HepG2 (cell line): ENCODE data around the gene ADI1. TPM values are rescaled to one million over a fixed set of nuclear protein-coding genes. Genes with fewer than 3 reads are reported as not detected.

Source experiments
- FOSL1 ChIP-seq: sonication (generic); formaldehyde crosslinking; IDR thresholded peaks from 2 replicates; pipeline ENCODE4 v1.9.0; 2021; ENCODE audit warnings: missing genetic modification reagents, borderline replicate concordance
- HNF4A ChIP-seq: sonication (generic); formaldehyde crosslinking; IDR thresholded peaks from 2 replicates; pipeline ENCODE4 v1.4.0; 2020; ENCODE audit warnings: missing genetic modification reagents
- NFKBIZ ChIP-seq: IDR thresholded peaks from 2 replicates; pipeline ENCODE4 v1.6.1; 2018; ENCODE audit warnings: missing genetic modification reagents, missing compliant biosample characterization
- NR2F6 ChIP-seq, 2 experiments: IDR thresholded peaks; 2 replicates each; pipeline ENCODE4 v1.6.1; 2016; ENCODE audit warnings: antibody characterized with exemption in 1 of 2, mild to moderate bottlenecking in 1 of 2
- PITX1 ChIP-seq: sonication (generic); formaldehyde crosslinking; IDR thresholded peaks from 2 replicates; pipeline ENCODE4 v1.5.1; 2020; ENCODE audit warnings: mild to moderate bottlenecking, missing genetic modification reagents
- POGZ ChIP-seq: sonication (generic); formaldehyde crosslinking; IDR thresholded peaks from 2 replicates; pipeline ENCODE4 v1.4.0; 2020; ENCODE audit warnings: mild to moderate bottlenecking, missing genetic modification reagents
- PPARG ChIP-seq: conservative IDR thresholded peaks from 2 replicates; pipeline ENCODE4 v1.6.1; 2016; ENCODE audit warnings: missing biosample characterization, missing genetic modification reagents
- RXRB ChIP-seq: IDR thresholded peaks from 2 replicates; pipeline ENCODE4 v1.6.1; 2016; ENCODE audit warnings: borderline replicate concordance, missing genetic modification reagents, missing compliant biosample characterization
- SAP130 ChIP-seq: IDR thresholded peaks from 2 replicates; pipeline ENCODE4 v1.6.1; 2016; ENCODE audit warnings: low read depth
- SIX1 ChIP-seq: sonication (generic); formaldehyde crosslinking; IDR thresholded peaks from 2 replicates; pipeline ENCODE4 v1.4.0; 2020; ENCODE audit warnings: missing genetic modification reagents, borderline replicate concordance
- SOX5 ChIP-seq: IDR thresholded peaks from 2 replicates; pipeline ENCODE4 v1.6.1; 2016; ENCODE audit warnings: borderline replicate concordance
- ZNF292 ChIP-seq: sonication (generic); formaldehyde crosslinking; IDR thresholded peaks from 2 replicates; pipeline ENCODE4 v1.8.1; 2022; ENCODE audit warnings: mild to moderate bottlenecking, low read depth, missing genetic modification reagents, borderline replicate concordance
- polyA plus RNA-seq, 8 experiments: library from polyadenylated mRNA; depleted of rRNA in 3 of 8; stranded (reverse) in 7 of 8; unstranded in 1 of 8; fragments of >200 nt; fragmentation: Illumina TruSeq in 4 of 8; extraction: Trizol in 4 of 8; gene quantifications; 2 replicates each; pipeline versions ENCODE4 v1.2.1 to v1.2.3, GENCODE V29; 2011 to 2016; ENCODE audit warnings: low read depth in 4 of 8, missing spikeins in 1 of 8, mixed read lengths in 1 of 8; ENCODE audit not compliant: insufficient read depth in 1 of 8
- total RNA-seq, 5 experiments: library from RNA; depleted of rRNA; stranded (reverse); fragments of >200 nt; fragmentation: Illumina TruSeq; extraction: Trizol; gene quantifications; 2 replicates each; pipeline ENCODE4 v1.2.3, GENCODE V29; 2016; ENCODE audit warnings: low read depth in 1 of 5
- TF ChIP-seq, protein P1 (sequence below): IDR thresholded peaks from 2 replicates; pipeline ENCODE4 v1.6.1; 2016; ENCODE audit warnings: low read depth, control low read depth
- TF ChIP-seq, protein P2 (sequence below): sonication (generic); formaldehyde crosslinking; IDR thresholded peaks from 2 replicates; pipeline ENCODE4 v1.5.0; 2020; ENCODE audit warnings: mild to moderate bottlenecking, missing genetic modification reagents
- TF ChIP-seq, protein P3 (sequence below): sonication (generic); formaldehyde crosslinking; IDR thresholded peaks from 2 replicates; pipeline ENCODE4 v1.9.0; 2022; ENCODE audit warnings: missing genetic modification reagents, mild to moderate bottlenecking, borderline replicate concordance
- TF ChIP-seq, protein P4 (sequence below): sonication (generic); formaldehyde crosslinking; IDR thresholded peaks from 2 replicates; pipeline ENCODE4 v1.5.0; 2020; ENCODE audit warnings: mild to moderate bottlenecking, missing genetic modification reagents, moderate library complexity
- TF ChIP-seq, protein P5 (sequence below): sonication (generic); formaldehyde crosslinking; IDR thresholded peaks from 2 replicates; pipeline ENCODE4 v1.4.0; 2020; ENCODE audit warnings: mild to moderate bottlenecking, missing genetic modification reagents

ADI1 gene
- total and polyA plus RNA-seq, 2 of the 13 experiments (the other 11 are each of a cell fraction or from before 2014, with no cell fraction given) = 28.7 to 123 TPM

DNA sequence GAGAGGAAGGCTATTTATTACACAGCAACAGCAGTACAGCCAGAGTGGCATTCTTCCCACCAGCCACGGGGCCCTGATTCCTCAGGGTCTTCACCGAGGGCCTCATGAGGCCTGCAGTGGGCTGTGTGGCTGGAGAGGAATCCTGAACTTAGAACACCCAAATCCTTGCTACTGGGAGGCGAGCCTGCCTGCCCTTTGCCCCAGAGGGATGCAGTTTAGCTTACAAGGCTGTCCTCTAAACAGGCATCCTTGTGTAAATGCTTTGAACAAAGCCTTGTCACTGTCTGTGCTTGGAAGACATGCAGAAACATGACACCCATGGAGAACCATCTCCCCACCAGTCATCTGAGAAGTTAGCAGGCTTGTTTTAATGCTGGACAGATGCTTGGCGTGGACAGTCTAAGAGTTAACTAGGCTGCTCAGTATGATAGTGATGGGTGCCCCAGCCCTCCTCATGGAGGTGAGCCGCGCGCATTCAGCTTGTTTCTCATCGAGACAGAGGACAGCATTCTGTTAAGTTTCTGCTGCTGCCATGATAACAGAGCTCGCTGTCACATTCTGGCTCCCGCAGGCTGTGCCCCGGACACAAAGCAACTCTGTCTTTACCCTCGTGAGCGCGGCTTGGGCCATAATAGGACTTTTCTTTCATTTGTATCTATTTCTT is 42.9 kb downstream of the ADI1 start (continued):
- peak; percentile 84 for TF ChIP-seq SIX1
- no peak for TF ChIP-seq POGZ (CRISPR knock-in tag)
- TF ChIP-seq, protein P1, sequence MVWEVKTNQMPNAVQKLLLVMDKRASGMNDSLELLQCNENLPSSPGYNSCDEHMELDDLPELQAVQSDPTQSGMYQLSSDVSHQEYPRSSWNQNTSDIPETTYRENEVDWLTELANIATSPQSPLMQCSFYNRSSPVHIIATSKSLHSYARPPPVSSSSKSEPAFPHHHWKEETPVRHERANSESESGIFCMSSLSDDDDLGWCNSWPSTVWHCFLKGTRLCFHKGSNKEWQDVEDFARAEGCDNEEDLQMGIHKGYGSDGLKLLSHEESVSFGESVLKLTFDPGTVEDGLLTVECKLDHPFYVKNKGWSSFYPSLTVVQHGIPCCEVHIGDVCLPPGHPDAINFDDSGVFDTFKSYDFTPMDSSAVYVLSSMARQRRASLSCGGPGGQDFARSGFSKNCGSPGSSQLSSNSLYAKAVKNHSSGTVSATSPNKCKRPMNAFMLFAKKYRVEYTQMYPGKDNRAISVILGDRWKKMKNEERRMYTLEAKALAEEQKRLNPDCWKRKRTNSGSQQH = no peak
- TF ChIP-seq SOX5 (CRISPR knock-in tag) = peak; percentile 47; the same call in 1 of the 2 replicates
- TF ChIP-seq, protein P2, sequence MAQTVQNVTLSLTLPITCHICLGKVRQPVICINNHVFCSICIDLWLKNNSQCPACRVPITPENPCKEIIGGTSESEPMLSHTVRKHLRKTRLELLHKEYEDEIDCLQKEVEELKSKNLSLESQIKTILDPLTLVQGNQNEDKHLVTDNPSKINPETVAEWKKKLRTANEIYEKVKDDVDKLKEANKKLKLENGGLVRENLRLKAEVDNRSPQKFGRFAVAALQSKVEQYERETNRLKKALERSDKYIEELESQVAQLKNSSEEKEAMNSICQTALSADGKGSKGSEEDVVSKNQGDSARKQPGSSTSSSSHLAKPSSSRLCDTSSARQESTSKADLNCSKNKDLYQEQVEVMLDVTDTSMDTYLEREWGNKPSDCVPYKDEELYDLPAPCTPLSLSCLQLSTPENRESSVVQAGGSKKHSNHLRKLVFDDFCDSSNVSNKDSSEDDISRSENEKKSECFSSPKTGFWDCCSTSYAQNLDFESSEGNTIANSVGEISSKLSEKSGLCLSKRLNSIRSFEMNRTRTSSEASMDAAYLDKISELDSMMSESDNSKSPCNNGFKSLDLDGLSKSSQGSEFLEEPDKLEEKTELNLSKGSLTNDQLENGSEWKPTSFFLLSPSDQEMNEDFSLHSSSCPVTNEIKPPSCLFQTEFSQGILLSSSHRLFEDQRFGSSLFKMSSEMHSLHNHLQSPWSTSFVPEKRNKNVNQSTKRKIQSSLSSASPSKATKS (CRISPR knock-in tag) = no peak
- TF ChIP-seq, protein P3, sequence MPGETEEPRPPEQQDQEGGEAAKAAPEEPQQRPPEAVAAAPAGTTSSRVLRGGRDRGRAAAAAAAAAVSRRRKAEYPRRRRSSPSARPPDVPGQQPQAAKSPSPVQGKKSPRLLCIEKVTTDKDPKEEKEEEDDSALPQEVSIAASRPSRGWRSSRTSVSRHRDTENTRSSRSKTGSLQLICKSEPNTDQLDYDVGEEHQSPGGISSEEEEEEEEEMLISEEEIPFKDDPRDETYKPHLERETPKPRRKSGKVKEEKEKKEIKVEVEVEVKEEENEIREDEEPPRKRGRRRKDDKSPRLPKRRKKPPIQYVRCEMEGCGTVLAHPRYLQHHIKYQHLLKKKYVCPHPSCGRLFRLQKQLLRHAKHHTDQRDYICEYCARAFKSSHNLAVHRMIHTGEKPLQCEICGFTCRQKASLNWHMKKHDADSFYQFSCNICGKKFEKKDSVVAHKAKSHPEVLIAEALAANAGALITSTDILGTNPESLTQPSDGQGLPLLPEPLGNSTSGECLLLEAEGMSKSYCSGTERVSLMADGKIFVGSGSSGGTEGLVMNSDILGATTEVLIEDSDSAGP (CRISPR knock-in tag) = no peak
- 0 out of 2 replicates have a peak, but pooled peaks have one; percentile 42 for TF ChIP-seq PITX1 (CRISPR knock-in tag)
- peak; percentile 68; the same call in 1 of the 2 replicates for TF ChIP-seq RXRB
- TF ChIP-seq ZNF292 = peak; percentile 17; the same call in 1 of the 2 replicates
- TF ChIP-seq NR2F6 (IDR thresholded peaks at IDR 0.05) = no peak
- peak; percentile 18; the same call in 1 of the 2 replicates for TF ChIP-seq NR2F6 (CRISPR knock-in tag; IDR thresholded peaks at IDR 0.05)
- TF ChIP-seq, protein P4, sequence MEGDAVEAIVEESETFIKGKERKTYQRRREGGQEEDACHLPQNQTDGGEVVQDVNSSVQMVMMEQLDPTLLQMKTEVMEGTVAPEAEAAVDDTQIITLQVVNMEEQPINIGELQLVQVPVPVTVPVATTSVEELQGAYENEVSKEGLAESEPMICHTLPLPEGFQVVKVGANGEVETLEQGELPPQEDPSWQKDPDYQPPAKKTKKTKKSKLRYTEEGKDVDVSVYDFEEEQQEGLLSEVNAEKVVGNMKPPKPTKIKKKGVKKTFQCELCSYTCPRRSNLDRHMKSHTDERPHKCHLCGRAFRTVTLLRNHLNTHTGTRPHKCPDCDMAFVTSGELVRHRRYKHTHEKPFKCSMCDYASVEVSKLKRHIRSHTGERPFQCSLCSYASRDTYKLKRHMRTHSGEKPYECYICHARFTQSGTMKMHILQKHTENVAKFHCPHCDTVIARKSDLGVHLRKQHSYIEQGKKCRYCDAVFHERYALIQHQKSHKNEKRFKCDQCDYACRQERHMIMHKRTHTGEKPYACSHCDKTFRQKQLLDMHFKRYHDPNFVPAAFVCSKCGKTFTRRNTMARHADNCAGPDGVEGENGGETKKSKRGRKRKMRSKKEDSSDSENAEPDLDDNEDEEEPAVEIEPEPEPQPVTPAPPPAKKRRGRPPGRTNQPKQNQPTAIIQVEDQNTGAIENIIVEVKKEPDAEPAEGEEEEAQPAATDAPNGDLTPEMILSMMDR (CRISPR knock-in tag) = no peak
- TF ChIP-seq SAP130 = peak; percentile 33; the same call in 1 of the 2 replicates
- TF ChIP-seq FOSL1 (CRISPR knock-in tag) = no peak
- TF ChIP-seq, protein P5, sequence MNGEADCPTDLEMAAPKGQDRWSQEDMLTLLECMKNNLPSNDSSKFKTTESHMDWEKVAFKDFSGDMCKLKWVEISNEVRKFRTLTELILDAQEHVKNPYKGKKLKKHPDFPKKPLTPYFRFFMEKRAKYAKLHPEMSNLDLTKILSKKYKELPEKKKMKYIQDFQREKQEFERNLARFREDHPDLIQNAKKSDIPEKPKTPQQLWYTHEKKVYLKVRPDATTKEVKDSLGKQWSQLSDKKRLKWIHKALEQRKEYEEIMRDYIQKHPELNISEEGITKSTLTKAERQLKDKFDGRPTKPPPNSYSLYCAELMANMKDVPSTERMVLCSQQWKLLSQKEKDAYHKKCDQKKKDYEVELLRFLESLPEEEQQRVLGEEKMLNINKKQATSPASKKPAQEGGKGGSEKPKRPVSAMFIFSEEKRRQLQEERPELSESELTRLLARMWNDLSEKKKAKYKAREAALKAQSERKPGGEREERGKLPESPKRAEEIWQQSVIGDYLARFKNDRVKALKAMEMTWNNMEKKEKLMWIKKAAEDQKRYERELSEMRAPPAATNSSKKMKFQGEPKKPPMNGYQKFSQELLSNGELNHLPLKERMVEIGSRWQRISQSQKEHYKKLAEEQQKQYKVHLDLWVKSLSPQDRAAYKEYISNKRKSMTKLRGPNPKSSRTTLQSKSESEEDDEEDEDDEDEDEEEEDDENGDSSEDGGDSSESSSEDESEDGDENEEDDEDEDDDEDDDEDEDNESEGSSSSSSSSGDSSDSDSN = peak; percentile 26; the same call in 1 of the 2 replicates
- peak; percentile 93 for TF ChIP-seq PPARG (CRISPR knock-in tag)
- no peak for TF ChIP-seq NFKBIZ (CRISPR knock-in tag)
- peak; percentile 52; the same call in 1 of the 2 replicates for TF ChIP-seq HNF4A (CRISPR knock-in tag)
